Activated T-helper 1 cell treated with anti-CD3 and anti-CD28 coated beads, Interleukin-12 subunit alpha, Interleukin-12 subunit beta, Interleukin-2, Interleukin-4 antibody, amounts not matched to agents 30 ng/mL and 10 ng/mL and 1 ng/mL, durations not matched to agents 14 hours and 24 hours and 36 hours (primary cell): ENCODE data around the gene RIT2. TPM values are rescaled to one million over a fixed set of nuclear protein-coding genes. Genes with fewer than 3 reads are reported as not detected.

ENCODE experiments used
- DNase-seq: peaks from one replicate; pipeline ENCODE4 v3.0.0; 2021; ENCODE audit warnings: low spot score
- H3K27ac Mint-ChIP-seq: one replicate; pipeline ENCODE4 v1.8.0; 2021; ENCODE audit warnings: mild to moderate bottlenecking, mixed read lengths
- H3K27me3 Mint-ChIP-seq: one replicate; pipeline ENCODE4 v1.8.0; 2022; ENCODE audit warnings: mild to moderate bottlenecking, moderate library complexity, mixed read lengths; ENCODE audit not compliant: insufficient read depth
- H3K36me3 Mint-ChIP-seq: one replicate; pipeline ENCODE4 v1.8.0; 2021; ENCODE audit warnings: low read depth, mixed read lengths
- H3K4me1 Mint-ChIP-seq: one replicate; pipeline ENCODE4 v1.8.0; 2021; ENCODE audit warnings: low read depth, mixed read lengths
- H3K4me3 Mint-ChIP-seq: one replicate; pipeline ENCODE4 v1.8.0; 2021; ENCODE audit warnings: mild to moderate bottlenecking, moderate library complexity, mixed read lengths
- H3K9me3 Mint-ChIP-seq: one replicate; pipeline ENCODE4 v1.8.0; 2021; ENCODE audit warnings: mixed read lengths
- intact Hi-C: fragments of 100-400 bp; cut with micrococcal nuclease; formaldehyde crosslinking; loops from one replicate; pipeline ENCODE4 v1.15.1; 2024
- total RNA-seq: library from RNA; stranded (reverse); gene quantifications from 2 replicates; pipeline ENCODE4 v1.2.3, GENCODE V29; 2022

RIT2 gene
- total RNA-seq, 1 donor from 2014 or later = not detected

DNA sequence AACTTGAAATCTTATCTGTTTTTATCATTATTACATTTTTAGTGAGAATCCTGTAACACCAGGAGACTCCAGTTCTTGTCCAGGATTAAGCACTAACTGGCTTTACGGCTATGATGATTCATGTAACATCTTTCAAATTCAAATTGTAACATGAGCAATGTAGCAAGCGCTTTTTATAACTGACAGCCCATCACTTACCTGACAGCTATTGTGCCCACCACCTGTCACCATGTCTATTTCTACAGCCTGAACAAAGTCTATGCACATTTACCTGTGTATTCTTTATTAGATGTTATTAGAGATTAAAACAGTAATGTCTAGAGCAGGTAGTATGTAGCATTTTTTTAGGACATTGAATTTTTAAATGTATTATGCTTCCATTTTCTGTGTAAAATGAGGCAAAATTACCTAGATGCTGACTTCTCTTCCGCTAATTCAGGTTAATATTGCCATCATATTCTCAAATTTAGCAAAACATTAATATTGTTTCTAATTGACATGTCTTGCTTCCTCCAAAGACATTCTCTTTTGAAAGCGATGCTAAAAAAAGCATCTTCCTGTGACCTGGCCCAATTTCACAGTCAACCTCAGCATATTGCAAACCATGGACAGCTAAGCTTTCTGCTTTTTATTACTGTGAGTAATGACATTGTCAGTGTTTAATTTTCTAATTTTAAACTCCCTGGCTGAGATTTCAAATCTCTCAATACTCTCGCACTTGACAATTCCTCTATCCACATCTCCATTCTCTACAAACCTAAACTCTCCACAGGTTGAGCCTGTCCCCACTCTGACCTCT is 37.8 kb downstream of the RIT2 start:
- Mint-ChIP-seq H3K27me3 (no peaks in the 10 kb centered on the region), H3K36me3 (no peaks in the 10 kb centered on the region), H3K9me3 (peaks cover 11% of the 10 kb centered on the region), H3K4me3 (no peak overlapping the region), H3K4me1 (no peaks in the 10 kb centered on the region), H3K27ac (no peak overlapping the region)
- DNase-seq = no peak
- intact Hi-C loops = no loop called here

GRCh38 chr18:43073771-43074170 is 41.7 kb downstream of the RIT2 start:
- Mint-ChIP-seq H3K27ac (no peak overlapping the region), H3K4me3 (no peak overlapping the region), H3K4me1 (no peaks in the 10 kb centered on the region), H3K36me3 (no peaks in the 10 kb centered on the region), H3K27me3 (no peaks in the 10 kb centered on the region), H3K9me3 (peaks cover 7% of the 10 kb centered on the region)
- intact Hi-C loops = no loop called here
- no peak for DNase-seq

DNA sequence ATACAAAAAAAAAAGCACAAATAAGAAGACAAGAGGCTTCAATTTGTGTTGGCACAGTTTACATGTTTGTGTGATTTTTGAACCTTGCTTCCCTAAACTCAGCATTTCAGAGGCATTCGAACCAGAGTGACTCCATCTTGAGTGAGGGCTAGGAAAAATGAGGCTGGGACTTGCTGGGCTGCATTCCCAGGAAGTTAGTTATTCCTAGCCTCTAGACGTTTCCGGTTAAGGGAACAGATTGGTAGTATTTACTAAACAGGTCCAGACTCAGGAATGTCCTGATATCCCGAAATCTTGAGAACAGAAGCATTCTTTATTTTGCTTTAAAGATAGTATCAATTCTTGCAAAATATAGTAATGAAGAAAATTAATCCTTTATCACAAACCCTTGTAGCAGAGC is 46.7 kb downstream of the RIT2 start:
- intact Hi-C loops = no loop called here
- Mint-ChIP-seq H3K36me3 (no peaks in the 10 kb centered on the region), H3K27me3 (no peaks in the 10 kb centered on the region), H3K4me3 (no peak overlapping the region), H3K9me3 (peaks cover 3% of the 10 kb centered on the region), H3K4me1 (no peaks in the 10 kb centered on the region), H3K27ac (no peak overlapping the region)
- no peak for DNase-seq

- H3K4me3 Mint-ChIP-seq = no peak overlapping the region
- H3K27me3 Mint-ChIP-seq = no peaks in the 10 kb centered on the region
- no peaks in the 10 kb centered on the region for H3K36me3 Mint-ChIP-seq
- no peaks in the 10 kb centered on the region for H3K9me3 Mint-ChIP-seq
- intact Hi-C loops = no loop called here
- H3K27ac Mint-ChIP-seq = no peak overlapping the region
- DNase-seq = no peak
- no peaks in the 10 kb centered on the region for H3K4me1 Mint-ChIP-seq
Measured at GRCh38 chr18:43067570-43067969, 47.9 kb downstream of the RIT2 start.

GRCh38 chr18:43061816-43062215 is 53.7 kb downstream of the RIT2 start:
- no peak overlapping the region for H3K4me3 Mint-ChIP-seq
- H3K27me3 Mint-ChIP-seq = no peaks in the 10 kb centered on the region
- H3K27ac Mint-ChIP-seq = no peak overlapping the region
- H3K4me1 Mint-ChIP-seq = no peaks in the 10 kb centered on the region
- DNase-seq = no peak
- H3K36me3 Mint-ChIP-seq = no peaks in the 10 kb centered on the region
- no peaks in the 10 kb centered on the region for H3K9me3 Mint-ChIP-seq
- intact Hi-C loops = no loop called here

GRCh38 chr18:43061318-43061717 is 54.2 kb downstream of the RIT2 start:
- Mint-ChIP-seq H3K36me3 (no peaks in the 10 kb centered on the region), H3K4me1 (no peaks in the 10 kb centered on the region), H3K9me3 (no peaks in the 10 kb centered on the region), H3K4me3 (no peak overlapping the region), H3K27me3 (no peaks in the 10 kb centered on the region), H3K27ac (no peak overlapping the region)
- no peak for DNase-seq
- intact Hi-C loops = no loop called here

DNA sequence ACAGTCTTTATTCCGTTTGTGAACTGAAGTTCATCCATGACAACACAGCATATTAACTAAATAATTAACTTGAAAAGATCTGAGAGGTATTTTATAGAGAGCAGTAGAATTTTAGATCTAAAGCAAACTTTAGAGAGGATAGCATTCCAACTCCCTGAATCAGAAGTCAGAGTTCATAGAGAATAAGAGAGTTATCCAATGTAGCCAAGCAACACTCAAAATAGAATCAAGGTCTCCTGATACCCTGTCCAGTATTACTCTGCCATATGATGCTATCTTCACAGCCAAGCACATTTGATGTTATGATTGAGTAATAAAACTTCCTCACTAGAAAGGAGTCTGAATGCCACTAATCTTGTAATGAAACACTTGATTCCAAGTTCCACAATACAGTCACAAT is 55.5 kb downstream of the RIT2 start:
- no peak overlapping the region for H3K4me3 Mint-ChIP-seq
- intact Hi-C loops = no loop called here
- no peak for DNase-seq
- no peaks in the 10 kb centered on the region for H3K4me1 Mint-ChIP-seq
- H3K9me3 Mint-ChIP-seq = no peaks in the 10 kb centered on the region
- H3K27ac Mint-ChIP-seq = no peak overlapping the region
- no peaks in the 10 kb centered on the region for H3K36me3 Mint-ChIP-seq
- H3K27me3 Mint-ChIP-seq = no peaks in the 10 kb centered on the region

DNA sequence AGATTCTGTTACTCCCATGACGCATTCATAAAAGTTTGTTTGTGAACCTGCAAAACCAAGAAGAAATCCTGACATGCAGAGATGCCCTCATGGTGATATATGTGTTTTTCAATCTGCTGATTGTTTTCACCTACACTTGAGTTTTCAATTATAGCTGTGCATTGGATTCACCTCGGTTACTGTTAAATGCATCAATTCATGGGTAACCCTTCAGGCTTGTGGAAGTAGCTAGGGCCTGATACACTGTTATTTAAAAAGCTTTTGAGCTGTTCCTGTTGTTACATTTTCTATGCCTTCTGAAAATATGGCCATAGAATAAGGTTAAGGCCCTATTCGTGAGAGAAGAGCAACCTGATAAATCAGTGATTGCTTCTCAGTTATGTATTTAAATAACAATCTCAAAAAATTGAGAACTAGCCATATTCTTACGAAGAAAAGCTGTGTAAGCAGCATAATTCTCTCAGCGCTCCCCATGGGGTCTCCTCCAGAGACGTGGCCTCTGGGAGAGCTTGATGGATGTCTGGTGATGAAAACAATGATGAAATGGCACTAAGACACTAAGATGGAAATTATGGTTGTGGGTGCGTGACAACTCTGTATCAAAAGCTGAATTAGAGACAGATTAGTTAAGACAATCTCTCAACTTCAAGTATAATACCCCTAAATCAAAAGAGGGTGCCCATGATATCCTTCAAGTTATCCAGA is 60.5 kb downstream of the RIT2 start:
- H3K36me3 Mint-ChIP-seq = no peaks in the 10 kb centered on the region

GRCh38 chr18:43049021-43049420 is 66.5 kb downstream of the RIT2 start:
- DNase-seq = no peak
- Mint-ChIP-seq H3K9me3 (peaks cover 4% of the 10 kb centered on the region), H3K4me3 (no peak overlapping the region), H3K27ac (no peak overlapping the region), H3K27me3 (no peaks in the 10 kb centered on the region), H3K36me3 (no peaks in the 10 kb centered on the region), H3K4me1 (no peaks in the 10 kb centered on the region)
- intact Hi-C loops = no loop called here

More for the DNA sequence above, 60.5 kb downstream of the RIT2 start:
- no peak overlapping the region for H3K4me3 Mint-ChIP-seq
- H3K4me1 Mint-ChIP-seq = no peaks in the 10 kb centered on the region
- H3K27ac Mint-ChIP-seq = no peak overlapping the region
- peaks cover 4% of the 10 kb centered on the region for H3K9me3 Mint-ChIP-seq
- DNase-seq = no peak
- H3K27me3 Mint-ChIP-seq = no peaks in the 10 kb centered on the region
- intact Hi-C loops = no loop called here

GRCh38 chr18:43046322-43046721 is 69.2 kb downstream of the RIT2 start:
- Mint-ChIP-seq H3K4me3 (no peak overlapping the region), H3K36me3 (no peaks in the 10 kb centered on the region), H3K4me1 (no peaks in the 10 kb centered on the region), H3K9me3 (no peaks in the 10 kb centered on the region), H3K27ac (no peak overlapping the region), H3K27me3 (no peaks in the 10 kb centered on the region)
- intact Hi-C loops = no loop called here
- no peak for DNase-seq

- H3K27me3 Mint-ChIP-seq = no peaks in the 10 kb centered on the region
- no peaks in the 10 kb centered on the region for H3K4me1 Mint-ChIP-seq
- H3K9me3 Mint-ChIP-seq = no peaks in the 10 kb centered on the region
- intact Hi-C loops = no loop called here
- no peak for DNase-seq
- no peaks in the 10 kb centered on the region for H3K36me3 Mint-ChIP-seq
- H3K4me3 Mint-ChIP-seq = no peak overlapping the region
- H3K27ac Mint-ChIP-seq = no peak overlapping the region
Measured at GRCh38 chr18:43043626-43044025, 71.9 kb downstream of the RIT2 start.

GRCh38 chr18:43040281-43040680 is 75.2 kb downstream of the RIT2 start:
- H3K9me3 Mint-ChIP-seq = no peaks in the 10 kb centered on the region
- H3K4me3 Mint-ChIP-seq = no peak overlapping the region
- H3K27ac Mint-ChIP-seq = no peak overlapping the region
- H3K36me3 Mint-ChIP-seq = no peaks in the 10 kb centered on the region
- intact Hi-C loops = no loop called here
- H3K4me1 Mint-ChIP-seq = no peaks in the 10 kb centered on the region
- no peak for DNase-seq
- no peaks in the 10 kb centered on the region for H3K27me3 Mint-ChIP-seq

- Mint-ChIP-seq H3K4me1 (no peaks in the 10 kb centered on the region), H3K9me3 (no peaks in the 10 kb centered on the region), H3K27ac (no peak overlapping the region), H3K27me3 (no peaks in the 10 kb centered on the region), H3K4me3 (no peak overlapping the region), H3K36me3 (no peaks in the 10 kb centered on the region)
- DNase-seq = no peak
- intact Hi-C loops = no loop called here
Measured at GRCh38 chr18:43034683-43035500, 80.6 kb downstream of the RIT2 start.
